Activated CD4-positive, alpha-beta T cell treated with anti-CD3 and anti-CD28 coated beads, Interleukin-2, amount 10 ng/mL, durations not matched to agents 24 days and 14 days (primary cell): ENCODE results near the gene CERCAM. TPM values are rescaled to one million over a fixed set of nuclear protein-coding genes. Genes with fewer than 3 reads are reported as not detected.

Experiments used
- DNase-seq: peaks from one replicate; pipeline ENCODE4 v3.0.0; 2022
- H3K27ac Mint-ChIP-seq: one replicate; pipeline ENCODE4 v1.8.0; 2022; ENCODE audit warnings: mild to moderate bottlenecking, mixed read lengths
- H3K27me3 Mint-ChIP-seq: one replicate; pipeline ENCODE4 v1.8.0; 2022; ENCODE audit warnings: mixed read lengths
- H3K36me3 Mint-ChIP-seq: one replicate; pipeline ENCODE4 v1.8.0; 2022; ENCODE audit warnings: low read depth, mild to moderate bottlenecking, mixed read lengths
- H3K4me1 Mint-ChIP-seq: one replicate; pipeline ENCODE4 v1.8.0; 2021; ENCODE audit warnings: mixed read lengths
- H3K4me3 Mint-ChIP-seq: one replicate; pipeline ENCODE4 v1.8.0; 2022; ENCODE audit warnings: mild to moderate bottlenecking, moderate library complexity, mixed read lengths
- H3K9me3 Mint-ChIP-seq: one replicate; pipeline ENCODE4 v1.8.0; 2021; ENCODE audit warnings: mixed read lengths
- intact Hi-C: fragments of 100-400 bp; cut with micrococcal nuclease; formaldehyde crosslinking; loops from one replicate; pipeline ENCODE4 v1.15.1; 2023
- total RNA-seq: library from RNA; stranded (reverse); gene quantifications from 2 replicates; pipeline ENCODE4 v1.2.3, GENCODE V29; 2022

Gene CERCAM
- total RNA-seq, 1 donor from 2014 or later = 1.6 TPM

DNA sequence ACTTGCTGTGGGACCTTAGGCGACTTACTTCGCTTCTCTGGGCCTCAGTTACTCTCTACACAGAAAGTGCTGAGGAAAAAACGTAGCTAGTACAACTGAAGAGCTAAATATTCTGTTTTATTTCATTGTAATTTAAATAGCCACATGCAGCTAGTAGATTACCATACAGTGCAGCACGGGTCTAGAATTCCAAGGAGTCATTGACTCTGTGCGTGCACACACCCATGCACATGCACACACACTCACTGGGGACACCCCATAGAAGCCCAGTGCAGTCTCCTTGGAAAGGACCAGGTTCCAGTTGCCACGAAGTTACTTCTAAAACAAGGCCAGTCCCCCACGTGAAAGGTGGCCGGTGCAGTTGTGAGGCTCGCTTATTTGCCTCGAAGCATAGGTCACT, 32.5 kb upstream of the CERCAM start:
- H3K27me3 Mint-ChIP-seq = no peaks in the 10 kb centered on the region
- peaks cover 16% of the 10 kb centered on the region for H3K36me3 Mint-ChIP-seq
- H3K27ac Mint-ChIP-seq = no peak overlapping the region
- DNase-seq = no peak
- H3K4me3 Mint-ChIP-seq = no peak overlapping the region
- no peaks in the 10 kb centered on the region for H3K9me3 Mint-ChIP-seq
- intact Hi-C loops = no loop called here
- H3K4me1 Mint-ChIP-seq = no peaks in the 10 kb centered on the region

DNA sequence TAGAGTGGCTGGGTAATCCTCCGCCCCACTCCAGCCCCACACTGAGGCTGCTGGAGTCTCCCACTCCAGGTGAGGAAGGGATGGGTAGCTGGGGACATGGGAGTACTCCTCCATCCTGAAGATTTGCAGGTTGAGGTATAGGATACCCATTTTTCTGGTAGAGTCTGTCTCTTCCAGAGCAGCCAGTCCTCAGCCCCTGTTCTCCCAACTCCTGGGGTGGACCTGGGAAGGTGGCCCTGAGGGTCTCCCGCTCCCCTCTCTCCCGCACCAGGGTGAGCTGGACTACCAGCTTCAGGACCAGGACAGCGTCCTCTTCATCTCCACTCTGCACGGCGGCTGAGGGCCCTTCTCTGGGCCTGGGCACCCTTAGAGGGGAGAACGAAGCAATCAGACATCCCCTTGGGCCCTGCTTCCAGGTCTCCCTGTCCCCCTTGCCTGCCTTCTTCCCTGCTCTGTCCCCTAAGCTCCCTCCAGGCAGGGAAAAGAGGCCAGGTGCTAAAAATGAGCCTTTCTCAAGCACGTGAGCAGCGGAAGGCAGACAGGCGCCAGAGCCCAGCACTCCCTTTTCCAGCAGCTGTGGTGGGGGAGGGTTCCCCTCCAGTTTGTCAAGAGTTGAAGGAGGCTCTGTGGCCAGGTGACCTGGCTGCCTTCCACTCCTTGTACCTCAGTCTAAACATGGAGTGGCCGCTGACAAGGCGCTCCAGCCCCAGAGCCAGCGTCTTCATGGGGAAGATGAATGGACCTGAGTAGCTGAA, 31.1 kb upstream of the CERCAM start:
- Mint-ChIP-seq H3K4me1 (no peaks in the 10 kb centered on the region), H3K36me3 (peaks cover 14% of the 10 kb centered on the region), H3K9me3 (no peaks in the 10 kb centered on the region), H3K4me3 (no peak overlapping the region), H3K27ac (no peak overlapping the region), H3K27me3 (no peaks in the 10 kb centered on the region)
- intact Hi-C loops = no loop called here
- no peak for DNase-seq

DNA sequence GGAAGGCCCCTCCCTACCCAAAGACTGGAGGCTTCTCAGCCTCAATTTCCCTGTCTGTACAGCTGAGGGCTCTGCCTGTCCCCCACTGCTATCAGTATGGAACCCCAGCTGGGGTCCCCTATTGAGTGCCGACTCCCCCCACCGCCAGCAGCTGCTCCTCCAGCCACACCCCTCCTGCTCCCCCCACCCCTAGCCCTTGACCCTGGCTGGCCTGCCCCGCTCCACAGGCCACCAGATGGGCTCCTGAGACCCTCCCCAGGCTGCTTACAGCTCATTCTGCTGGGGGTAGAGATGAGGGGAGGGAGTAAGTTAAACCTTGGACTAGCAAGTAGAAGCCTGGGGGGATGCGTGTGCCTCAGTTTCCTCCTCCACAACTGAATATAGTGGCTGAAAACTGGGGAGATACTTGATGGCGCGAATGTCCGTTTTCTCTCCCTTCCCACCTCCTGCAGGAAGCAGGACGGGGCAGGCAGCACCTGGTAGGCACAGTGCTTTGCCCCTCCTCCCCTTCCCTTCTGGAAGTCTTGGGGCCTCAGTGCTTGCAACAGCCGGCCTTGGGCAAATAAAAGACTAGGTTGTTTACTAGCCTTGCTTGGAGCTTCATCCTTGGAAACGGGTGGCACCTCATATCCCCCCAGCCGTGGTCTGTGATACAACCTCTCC, 30.4 kb upstream of the CERCAM start:
- no peak overlapping the region for H3K4me3 Mint-ChIP-seq
- H3K9me3 Mint-ChIP-seq = no peaks in the 10 kb centered on the region
- peaks cover 14% of the 10 kb centered on the region for H3K36me3 Mint-ChIP-seq
- no peaks in the 10 kb centered on the region for H3K27me3 Mint-ChIP-seq
- DNase-seq = no peak
- no peaks in the 10 kb centered on the region for H3K4me1 Mint-ChIP-seq
- intact Hi-C loops = no loop called here
- no peak overlapping the region for H3K27ac Mint-ChIP-seq

DNA sequence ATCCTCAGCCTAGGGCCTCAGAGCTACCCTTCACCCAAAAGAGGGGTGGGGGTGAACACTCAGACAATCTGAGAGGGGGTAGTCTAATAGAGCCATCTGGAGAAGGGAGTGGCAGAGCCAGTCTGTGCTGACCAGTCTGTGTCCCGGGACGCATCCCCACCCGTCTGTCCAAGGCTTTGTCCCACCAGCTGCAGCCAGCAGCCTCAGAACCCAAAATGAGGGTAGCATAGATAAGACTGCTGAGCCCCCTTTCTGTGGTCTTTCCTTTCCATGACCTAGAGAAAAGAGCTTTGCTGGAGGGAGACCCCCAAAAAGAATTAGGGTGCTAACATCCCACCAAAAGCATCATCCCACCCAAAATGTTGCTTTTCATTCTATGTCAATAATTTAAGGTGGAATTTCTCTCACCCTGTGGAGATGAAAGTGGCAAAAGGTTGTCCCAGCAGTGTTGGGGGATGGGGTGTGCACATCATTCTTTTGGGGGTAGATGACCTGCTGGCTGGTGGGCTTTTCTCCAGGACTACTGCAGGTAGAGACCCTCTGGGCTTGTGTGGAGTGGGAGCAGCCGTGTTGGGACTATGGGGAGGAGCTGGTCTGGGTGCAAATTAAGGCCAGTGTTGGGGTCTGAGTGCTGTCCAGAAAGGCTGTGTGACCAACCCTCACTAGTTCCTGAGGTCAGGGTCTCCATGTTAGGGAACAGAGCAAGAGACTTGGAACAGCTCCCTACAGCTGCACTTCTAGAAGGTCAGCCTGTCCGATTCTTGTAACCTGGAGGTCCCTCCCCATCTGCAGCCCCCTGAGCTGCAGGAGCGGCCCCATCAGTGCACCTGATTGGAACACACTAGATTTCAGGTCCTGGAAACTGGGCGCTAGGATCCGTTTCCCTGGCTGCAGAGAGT, 29.6 kb upstream of the CERCAM start:
- DNase-seq = no peak
- no peaks in the 10 kb centered on the region for H3K27me3 Mint-ChIP-seq
- intact Hi-C loops = no loop called here
- H3K9me3 Mint-ChIP-seq = no peaks in the 10 kb centered on the region
- no peak overlapping the region for H3K4me3 Mint-ChIP-seq
- no peak overlapping the region for H3K27ac Mint-ChIP-seq
- peaks cover 14% of the 10 kb centered on the region for H3K36me3 Mint-ChIP-seq
- H3K4me1 Mint-ChIP-seq = no peaks in the 10 kb centered on the region

DNA sequence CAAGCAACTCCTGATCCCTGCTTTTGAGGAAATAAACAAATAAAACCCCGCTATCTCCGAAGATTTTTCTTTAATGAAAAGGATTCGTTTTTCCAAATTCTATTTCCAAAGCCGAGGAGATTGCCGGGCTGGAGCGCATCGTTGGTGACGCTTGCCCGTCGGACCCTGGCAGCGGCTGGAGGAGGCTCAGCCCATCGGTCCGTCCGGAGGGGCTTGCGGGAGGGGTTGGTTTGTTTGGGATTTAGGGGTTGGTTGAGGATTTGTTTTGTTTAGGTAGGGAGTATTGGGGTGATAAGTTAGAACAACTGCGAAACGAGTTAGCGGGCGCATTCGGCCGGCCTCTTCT, 28.7 kb upstream of the CERCAM start:
- Mint-ChIP-seq H3K4me1 (peaks cover 2% of the 10 kb centered on the region), H3K27ac (no peak overlapping the region), H3K36me3 (peaks cover 14% of the 10 kb centered on the region), H3K9me3 (no peaks in the 10 kb centered on the region), H3K27me3 (peaks cover 5% of the 10 kb centered on the region), H3K4me3 (no peak overlapping the region)
- intact Hi-C loops = no loop called here
- no peak for DNase-seq

DNA sequence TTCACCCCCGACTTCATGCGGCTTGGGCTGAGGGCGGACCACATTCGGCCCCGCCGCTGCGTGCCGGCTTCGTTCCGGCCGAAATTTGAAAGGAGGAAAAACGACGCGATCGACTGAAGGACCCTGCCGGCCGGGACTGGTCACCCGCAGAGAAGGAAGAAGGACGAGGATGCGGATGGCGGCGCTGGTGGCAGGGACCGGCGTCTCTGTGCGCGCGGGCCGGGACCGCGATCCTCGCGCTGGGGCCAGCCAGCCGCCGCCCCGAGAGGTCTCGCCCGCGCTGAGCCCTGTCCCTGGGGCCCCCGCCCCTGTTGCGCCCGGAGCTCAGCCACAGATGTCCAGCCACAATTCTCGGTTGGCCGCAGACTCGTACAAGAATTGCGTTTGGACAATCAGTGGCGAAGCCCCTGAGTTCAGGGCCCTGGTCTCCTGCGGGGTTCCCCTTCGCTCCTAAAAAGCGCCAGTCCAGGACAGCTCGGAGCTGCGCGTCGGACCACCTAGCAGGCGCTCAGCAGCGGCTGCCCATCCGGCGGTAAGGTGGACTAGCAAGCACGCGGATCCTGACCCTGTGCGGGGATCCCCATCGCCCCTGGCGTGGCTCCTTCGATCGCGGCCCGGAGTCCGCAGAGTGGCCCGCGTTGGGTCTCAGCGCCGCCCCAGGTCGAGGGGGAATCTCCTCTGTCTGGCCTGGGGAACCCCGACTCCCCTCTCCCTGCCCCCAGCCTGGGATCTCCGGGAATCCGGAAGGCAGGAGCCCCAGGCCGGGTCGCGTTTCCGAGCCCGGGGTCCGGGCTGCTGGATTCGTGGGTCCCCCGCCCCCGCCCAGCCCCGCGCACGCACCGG, 28.1 kb upstream of the CERCAM start:
- Mint-ChIP-seq H3K4me1 (peaks cover 3% of the 10 kb centered on the region), H3K36me3 (peaks cover 14% of the 10 kb centered on the region), H3K27ac (no peak overlapping the region), H3K27me3 (peaks cover 11% of the 10 kb centered on the region), H3K4me3 (no peak overlapping the region), H3K9me3 (no peaks in the 10 kb centered on the region)
- intact Hi-C loops = no loop called here
- no peak for DNase-seq

DNA sequence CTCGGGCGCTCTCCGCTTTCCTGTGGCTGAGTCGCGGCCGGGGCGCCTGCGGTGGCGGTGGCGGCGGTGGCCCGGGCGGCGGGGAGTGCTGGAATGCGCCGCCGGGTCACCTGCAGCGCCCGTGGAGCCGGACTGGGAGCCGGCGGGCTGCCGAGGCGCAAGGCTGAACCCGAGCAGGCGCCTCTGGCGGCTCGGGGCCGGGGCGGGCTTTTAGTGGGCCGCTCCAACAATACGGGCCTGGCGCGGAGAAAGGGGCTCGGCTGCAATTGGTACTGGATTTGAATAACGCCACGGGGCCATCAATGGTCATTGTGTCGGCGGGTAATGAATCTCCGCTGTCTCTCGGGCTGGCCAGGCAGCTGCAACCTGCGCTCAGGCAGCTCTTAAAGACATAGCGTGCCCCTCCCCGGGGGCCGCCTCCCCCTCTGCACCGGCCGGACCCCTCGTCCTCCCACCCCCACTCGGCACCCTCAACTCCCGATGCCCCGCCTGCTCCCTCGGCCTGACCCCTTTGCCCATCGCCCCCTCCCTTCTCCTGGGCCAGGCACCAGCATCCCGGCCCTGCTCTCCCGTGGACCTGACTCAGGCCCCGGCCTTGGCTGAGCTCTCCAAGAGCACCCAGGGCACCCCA, 27.4 kb upstream of the CERCAM start:
- Mint-ChIP-seq H3K4me1 (peaks cover 3% of the 10 kb centered on the region), H3K36me3 (peaks cover 14% of the 10 kb centered on the region), H3K27ac (no peak overlapping the region), H3K4me3 (no peak overlapping the region), H3K9me3 (no peaks in the 10 kb centered on the region), H3K27me3 (peaks cover 15% of the 10 kb centered on the region)
- intact Hi-C loops = no loop called here
- no peak for DNase-seq

DNA sequence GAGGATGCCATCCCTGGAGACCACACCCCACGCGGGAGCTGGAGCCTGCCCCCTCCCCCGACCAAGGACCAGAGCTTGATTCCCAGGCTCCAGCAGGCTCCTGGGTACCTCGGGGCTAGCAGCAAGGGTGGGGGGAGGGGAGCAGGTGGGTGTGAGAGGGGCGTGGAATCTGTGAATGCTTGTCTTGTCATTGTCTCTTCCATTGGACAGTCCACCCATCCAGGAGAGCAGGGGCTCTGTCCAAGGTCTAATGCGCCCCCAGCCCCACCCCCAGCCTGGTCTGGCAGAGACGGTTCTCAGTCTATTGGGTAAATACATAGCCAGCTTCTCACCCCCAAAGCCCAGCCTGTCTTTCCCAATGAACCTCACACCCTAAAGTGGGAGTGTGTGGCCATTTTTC, 26.7 kb upstream of the CERCAM start:
- Mint-ChIP-seq H3K4me1 (peaks cover 3% of the 10 kb centered on the region), H3K4me3 (no peak overlapping the region), H3K9me3 (no peaks in the 10 kb centered on the region), H3K36me3 (peaks cover 14% of the 10 kb centered on the region), H3K27ac (no peak overlapping the region), H3K27me3 (peaks cover 15% of the 10 kb centered on the region)
- no peak for DNase-seq
- intact Hi-C loops = no loop called here

DNA sequence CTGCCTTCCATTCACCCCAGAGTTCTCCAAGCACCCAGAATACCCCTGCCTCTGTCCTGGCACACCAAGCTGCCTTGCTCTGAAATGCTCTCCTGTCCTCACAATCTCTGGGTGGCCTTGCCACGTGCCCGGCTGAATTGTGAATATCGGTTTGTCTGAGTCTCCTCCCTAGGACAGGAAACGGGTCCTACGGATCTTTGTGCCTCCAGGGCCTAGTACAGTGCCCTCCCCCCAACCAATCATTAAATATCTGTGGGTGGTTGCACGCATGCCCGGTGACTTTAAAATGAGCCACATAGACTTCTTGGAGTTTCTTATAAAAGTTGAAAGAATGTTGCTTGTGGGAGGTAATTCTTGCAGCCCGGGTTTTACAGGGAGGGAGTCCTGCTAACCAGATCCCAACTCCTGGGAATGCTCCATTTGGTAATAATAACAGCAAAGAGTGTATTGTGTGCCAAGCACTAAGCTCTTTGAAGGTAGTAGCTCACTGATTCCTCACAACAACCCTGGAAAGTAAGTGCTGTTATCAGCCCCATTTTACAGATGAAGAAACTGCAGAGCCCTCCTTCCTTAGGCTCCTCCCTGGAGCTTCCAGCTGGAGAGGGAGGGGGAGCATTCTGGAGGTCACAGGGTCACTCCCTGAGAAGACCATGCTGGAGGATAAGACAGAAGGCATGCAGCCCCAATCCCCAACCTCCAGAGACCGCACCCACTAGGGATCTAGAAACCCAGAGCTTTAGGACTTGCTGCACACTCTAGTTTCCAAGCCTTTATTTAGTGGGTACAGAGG, 26.1 kb upstream of the CERCAM start:
- no peaks in the 10 kb centered on the region for H3K9me3 Mint-ChIP-seq
- intact Hi-C loops = no loop called here
- H3K4me3 Mint-ChIP-seq = no peak overlapping the region
- peaks cover 16% of the 10 kb centered on the region for H3K27me3 Mint-ChIP-seq
- H3K4me1 Mint-ChIP-seq = peaks cover 3% of the 10 kb centered on the region
- peaks cover 10% of the 10 kb centered on the region for H3K36me3 Mint-ChIP-seq
- no peak overlapping the region for H3K27ac Mint-ChIP-seq
- no peak for DNase-seq

DNA sequence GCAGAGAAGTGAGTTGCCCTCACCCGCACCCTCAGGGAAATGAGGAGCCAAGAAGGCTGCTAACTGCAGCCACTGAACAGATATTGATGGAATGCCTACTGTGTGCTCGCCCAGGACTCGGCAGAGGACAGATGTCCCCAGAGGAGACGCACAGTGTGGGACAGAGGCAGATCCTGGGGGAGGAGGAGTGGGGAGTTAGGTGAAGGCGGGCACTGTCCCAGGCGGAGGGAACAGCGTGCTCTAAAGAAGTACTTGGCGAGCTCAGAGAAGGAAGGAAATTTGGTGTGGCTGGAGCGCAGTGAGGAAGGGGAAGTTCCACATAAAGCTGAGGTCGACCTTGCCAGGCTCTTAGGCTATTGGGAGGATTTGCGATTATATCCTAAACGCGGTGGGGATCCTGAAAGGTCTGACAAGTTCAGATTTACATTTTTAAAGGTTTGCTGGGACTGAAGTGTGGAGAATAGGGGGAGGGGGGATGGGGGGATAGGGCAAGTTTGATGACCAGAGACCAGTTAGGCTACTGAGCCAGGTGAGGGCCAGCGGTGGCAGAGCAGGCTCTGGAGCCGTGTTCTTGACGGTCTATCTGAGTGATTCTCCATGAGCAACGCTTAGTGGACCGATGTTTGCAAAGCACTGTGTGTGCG, 23.6 kb upstream of the CERCAM start:
- Mint-ChIP-seq H3K4me1 (peaks cover 3% of the 10 kb centered on the region), H3K36me3 (peaks cover 2% of the 10 kb centered on the region), H3K27me3 (peaks cover 17% of the 10 kb centered on the region), H3K27ac (no peak overlapping the region), H3K4me3 (no peak overlapping the region), H3K9me3 (no peaks in the 10 kb centered on the region)
- intact Hi-C loops = no loop called here
- no peak for DNase-seq

DNA sequence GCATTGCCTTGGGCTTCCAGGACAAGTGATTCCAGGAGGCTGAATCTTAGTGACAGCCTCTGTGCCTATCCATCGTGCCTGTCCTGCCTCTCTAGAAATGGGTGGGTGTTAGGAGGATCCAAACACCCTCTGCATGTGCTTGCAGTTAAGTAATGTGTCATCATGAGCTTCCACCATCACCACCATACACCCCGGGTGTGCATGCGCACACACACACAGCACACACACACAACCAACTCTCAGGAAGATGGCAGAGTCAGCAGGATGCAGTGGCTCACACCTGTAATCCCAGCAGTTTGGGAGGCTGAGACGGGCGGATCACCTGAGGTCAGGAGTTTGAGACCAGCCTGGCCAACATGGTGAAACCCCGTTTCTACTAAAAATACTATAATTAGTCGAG, 22.8 kb upstream of the CERCAM start:
- DNase-seq = no peak
- Mint-ChIP-seq H3K36me3 (no peaks in the 10 kb centered on the region), H3K27me3 (peaks cover 19% of the 10 kb centered on the region), H3K27ac (no peak overlapping the region), H3K9me3 (no peaks in the 10 kb centered on the region), H3K4me1 (peaks cover 3% of the 10 kb centered on the region), H3K4me3 (no peak overlapping the region)
- intact Hi-C loops = no loop called here

DNA sequence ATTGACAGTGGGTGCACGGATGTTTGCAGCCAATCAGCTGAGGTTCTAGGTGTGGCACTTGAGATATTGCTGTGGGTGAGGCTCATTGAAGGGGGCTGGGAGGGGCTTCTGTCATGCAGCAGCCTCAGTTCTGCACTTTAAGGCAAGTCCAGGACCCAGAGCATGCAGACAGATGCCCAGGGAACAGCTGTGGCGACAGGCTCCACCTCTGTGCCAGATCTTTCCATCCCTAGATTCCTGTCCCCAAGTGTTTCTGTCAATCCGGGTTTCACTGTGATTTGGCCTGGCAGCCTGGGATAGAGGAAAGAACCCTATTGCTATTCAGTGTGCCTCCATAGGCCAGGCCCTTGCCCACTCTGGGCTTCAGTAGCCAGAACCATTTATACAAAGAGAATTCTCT, 20.8 kb upstream of the CERCAM start:
- Mint-ChIP-seq H3K27me3 (peaks cover 19% of the 10 kb centered on the region), H3K9me3 (no peaks in the 10 kb centered on the region), H3K27ac (no peak overlapping the region), H3K36me3 (no peaks in the 10 kb centered on the region), H3K4me3 (no peak overlapping the region), H3K4me1 (peaks cover 3% of the 10 kb centered on the region)
- intact Hi-C loops = no loop called here
- DNase-seq = no peak
